Measurements from ENCODE around the gene UBASH3A.

The UBASH3A gene

GRCh38 chr21:42423197-42423675, 19.5 kb downstream of the UBASH3A start:
- POLR2A ChIA-PET: interaction anchor here (0.6 to 1.2 kb wide), 2 partner anchors 16 to 1282 kb away, joined by 3 to 4 read pairs; no protein-coding TSS in a partner anchor
- no peak for TF ChIP-seq CTCF (IDR thresholded peaks at IDR 0.05; ENCODE audit: control extremely low read depth, extremely low read depth, low read depth, missing control alignments)
- CTCF ChIA-PET: interaction anchor here (0.7 to 5.1 kb wide), 12 partner anchors 11 to 113 kb away, joined by 3 to 25 read pairs (median 4); partner anchors contain the start of gene UBASH3A
- DNase-seq (ENCODE audit: extremely low spot score): peak; percentile 63

DNA sequence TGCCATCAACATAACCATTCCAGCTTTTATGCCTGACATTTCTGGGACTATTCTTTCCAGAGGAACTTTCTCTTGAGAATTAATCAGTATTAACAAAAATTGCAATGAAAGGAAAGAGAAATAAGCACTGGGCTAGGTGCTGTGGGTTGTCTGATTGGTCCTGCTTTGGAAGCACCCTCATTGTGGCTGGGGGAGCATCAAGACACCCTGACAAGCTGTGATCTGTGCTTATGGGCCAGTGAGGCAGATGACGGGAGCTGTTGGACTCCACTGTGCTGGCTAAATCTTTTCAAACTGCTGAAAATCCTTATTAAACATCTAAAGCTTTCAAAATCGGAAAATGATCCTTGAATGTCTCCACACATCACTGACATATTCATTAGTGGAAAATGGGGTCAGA, 20.0 kb downstream of the UBASH3A start:
- ChIA-PET CTCF (interaction anchor here (0.8 to 5.1 kb wide), 10 partner anchors 11 to 114 kb away, joined by 3 to 25 read pairs (median 4); partner anchors contain the start of gene UBASH3A), POLR2A (no interaction called here)
- DNase-seq (ENCODE audit: extremely low spot score): no peak
- no peak for TF ChIP-seq CTCF (IDR thresholded peaks at IDR 0.05; ENCODE audit: control extremely low read depth, extremely low read depth, low read depth, missing control alignments)

GRCh38 chr21:42424914-42425541, 21.3 kb downstream of the UBASH3A start:
- DNase-seq (ENCODE audit: extremely low spot score): no peak
- ChIA-PET CTCF (interaction anchor here (1.0 to 5.1 kb wide), 8 partner anchors 9 to 166 kb away, joined by 3 to 25 read pairs (median 6); no protein-coding TSS in a partner anchor), POLR2A (interaction anchor here (0.8 to 1.3 kb wide), 2 partner anchors 9 to 32 kb away, joined by 3 to 4 read pairs; no protein-coding TSS in a partner anchor)
- TF ChIP-seq CTCF (IDR thresholded peaks at IDR 0.05; ENCODE audit: control extremely low read depth, extremely low read depth, low read depth, missing control alignments): no peak

DNA sequence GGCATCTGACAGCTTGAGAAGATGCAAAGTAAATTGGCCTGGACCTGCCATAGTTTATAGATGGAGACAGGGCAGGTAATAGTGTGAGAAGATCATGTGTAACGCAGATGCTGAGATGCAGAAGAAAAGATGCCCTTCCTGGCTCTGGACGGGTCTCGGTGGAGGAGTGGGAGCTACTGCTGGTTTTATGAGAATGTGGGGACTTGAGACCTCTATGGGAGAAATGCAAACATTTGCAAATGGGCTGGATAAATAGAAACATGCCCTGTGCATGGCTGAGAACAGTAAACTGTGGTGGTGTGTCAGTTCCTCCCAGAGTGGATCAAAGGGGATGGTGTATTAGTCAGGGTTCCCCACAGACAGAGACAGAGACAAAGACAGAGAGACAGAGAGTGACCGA, 21.9 kb downstream of the UBASH3A start:
- TF ChIP-seq CTCF (IDR thresholded peaks at IDR 0.05; ENCODE audit: control extremely low read depth, extremely low read depth, low read depth, missing control alignments): no peak
- peak; percentile 44 for DNase-seq (ENCODE audit: extremely low spot score)
- POLR2A ChIA-PET: interaction anchor here (1.3 kb wide), 1 partner anchor 32 kb away, joined by 3 read pairs; no protein-coding TSS in a partner anchor
- CTCF ChIA-PET: interaction anchor here (0.9 to 5.1 kb wide), 11 partner anchors 9 to 167 kb away, joined by 3 to 25 read pairs (median 5); no protein-coding TSS in a partner anchor

- CTCF ChIA-PET: interaction anchor here (0.9 to 3.4 kb wide), 9 partner anchors 10 to 116 kb away, joined by 3 to 18 read pairs (median 5); no protein-coding TSS in a partner anchor
- POLR2A ChIA-PET: no interaction called here
- peak; percentile 52 for DNase-seq (ENCODE audit: extremely low spot score)
- no peak for TF ChIP-seq CTCF (IDR thresholded peaks at IDR 0.05; ENCODE audit: control extremely low read depth, extremely low read depth, low read depth, missing control alignments)
Observed at GRCh38 chr21:42426424-42426823, 22.7 kb downstream of the UBASH3A start.

DNA sequence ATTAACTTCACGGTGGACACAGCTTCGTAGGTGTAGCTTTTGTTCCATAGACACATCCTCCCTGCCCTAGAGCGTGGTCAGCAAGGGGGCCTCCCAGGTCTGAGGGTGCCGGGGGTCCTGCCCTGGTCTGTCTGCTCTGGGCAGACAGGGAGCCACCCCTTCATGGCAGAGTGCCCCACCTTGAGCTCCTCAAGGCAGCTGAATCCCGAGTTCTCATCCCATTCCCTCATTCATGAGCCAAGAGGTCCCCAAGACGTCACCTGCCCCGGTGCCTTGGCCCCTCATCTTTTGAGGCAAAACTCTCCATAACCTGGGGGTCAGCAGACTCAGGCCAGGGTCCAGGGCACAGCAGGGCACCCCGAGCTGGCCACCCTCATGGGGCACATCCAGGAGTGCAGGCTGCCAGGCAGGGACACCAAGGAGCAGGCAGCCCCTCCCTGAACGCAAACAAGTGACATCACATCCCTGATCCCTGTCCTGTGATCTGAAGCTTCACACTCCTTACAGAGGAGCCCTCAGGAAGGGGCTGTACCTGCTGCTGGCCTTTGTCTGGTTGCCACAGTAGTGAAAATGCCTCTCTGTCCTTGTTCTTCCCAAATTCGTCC, 23.3 kb downstream of the UBASH3A start:
- POLR2A ChIA-PET: no interaction called here
- TF ChIP-seq CTCF (IDR thresholded peaks at IDR 0.05; ENCODE audit: control extremely low read depth, extremely low read depth, low read depth, missing control alignments): no peak
- no peak for DNase-seq (ENCODE audit: extremely low spot score)
- CTCF ChIA-PET: interaction anchor here (1.2 to 3.4 kb wide), 6 partner anchors 11 to 89 kb away, joined by 4 to 18 read pairs (median 6); no protein-coding TSS in a partner anchor
